H1 (cell line): ENCODE measurements around the gene CAGE1. TPM values are rescaled to one million over a fixed set of nuclear protein-coding genes. Genes with fewer than 3 reads are reported as not detected.

Experiments used
- CHD1 ChIP-seq: IDR thresholded peaks from 2 replicates; pipeline ENCODE4 v1.6.1; 2012; ENCODE audit warnings: low read depth, low read length, improper control_type of control experiment
- CHD2 ChIP-seq: IDR thresholded peaks from 2 replicates; pipeline ENCODE4 v1.6.1; 2012; ENCODE audit warnings: low read length, improper control_type of control experiment
- MAFK ChIP-seq: IDR thresholded peaks from 2 replicates; pipeline ENCODE4 v1.6.1; 2012; ENCODE audit warnings: low read depth, mild to moderate bottlenecking, improper control_type of control experiment, low read length
- ZNF274 ChIP-seq: IDR thresholded peaks from 2 replicates; pipeline ENCODE4 v1.7.0; 2012; ENCODE audit warnings: low read length, borderline replicate concordance; ENCODE audit errors: extremely low read depth
- polyA plus RNA-seq, 7 experiments: library from polyadenylated mRNA; depleted of rRNA in 3 of 7; stranded (reverse) in 5 of 7; unstranded in 2 of 7; fragments of >200 nt in 5 of 7; fragments of 200-250 nt in 2 of 7; gene quantifications; 1 replicate in 5 of 7; 2 replicates in 1 of 7; 4 replicates in 1 of 7; pipeline versions ENCODE4 v1.2.1 to v1.2.3, GENCODE V29; 2011 to 2013; ENCODE audit warnings: missing spikeins in 2 of 7, mixed read lengths in 2 of 7
- total RNA-seq: library from RNA; stranded (reverse); fragmentation: NEBNext Ultra II Directional; extraction: Animal tissue kit (Norgen Biotek cat#: 25700); gene quantifications from 2 replicates; pipeline ENCODE4 v1.2.1, GENCODE V29; 2021

CAGE1 gene
- total and polyA plus RNA-seq, 2 of the 8 experiments (the other 6 are each of a cell fraction or from before 2014, with no cell fraction given): 0.09 TPM; not detected in 1

DNA sequence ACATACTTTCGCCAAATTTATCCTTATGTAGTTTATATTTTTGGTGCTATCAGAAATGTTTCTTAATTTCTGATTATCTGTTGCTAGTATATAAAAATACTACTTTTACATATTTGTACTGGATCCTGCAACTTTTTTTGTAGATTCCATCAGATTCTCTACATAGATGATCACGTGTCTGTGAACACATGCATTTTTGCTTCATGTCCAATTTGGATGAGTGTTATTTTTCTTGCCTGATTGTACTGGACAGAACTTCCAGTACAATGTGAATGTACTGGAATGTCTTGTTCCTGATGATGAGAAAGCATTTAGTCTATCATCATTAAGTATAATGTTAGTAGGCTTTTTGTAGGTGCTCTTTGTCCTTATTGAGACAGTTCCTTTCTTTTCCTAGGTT lies 51.5 kb downstream of the CAGE1 start (continued):
- TF ChIP-seq CHD2 (no peak), ZNF274 (no peak), MAFK (no peak), CHD1 (no peak)
